HG03045 (cell line): ENCODE data around the gene EPB41L3.

Experiments used
- ATAC-seq: cut with Tn5 transposase; IDR thresholded peaks from one replicate; pipeline ENCODE4 v1.9.1; 2021; ENCODE audit warnings: mild to moderate bottlenecking, moderate library complexity; ENCODE audit not compliant: unreplicated experiment

EPB41L3 gene

GRCh38 chr18:5419030-5419429 lies 124.8 kb downstream of the EPB41L3 start:
- no peak for ATAC-seq

GRCh38 chr18:5417342-5417741 lies 126.5 kb downstream of the EPB41L3 start:
- ATAC-seq = no peak

DNA sequence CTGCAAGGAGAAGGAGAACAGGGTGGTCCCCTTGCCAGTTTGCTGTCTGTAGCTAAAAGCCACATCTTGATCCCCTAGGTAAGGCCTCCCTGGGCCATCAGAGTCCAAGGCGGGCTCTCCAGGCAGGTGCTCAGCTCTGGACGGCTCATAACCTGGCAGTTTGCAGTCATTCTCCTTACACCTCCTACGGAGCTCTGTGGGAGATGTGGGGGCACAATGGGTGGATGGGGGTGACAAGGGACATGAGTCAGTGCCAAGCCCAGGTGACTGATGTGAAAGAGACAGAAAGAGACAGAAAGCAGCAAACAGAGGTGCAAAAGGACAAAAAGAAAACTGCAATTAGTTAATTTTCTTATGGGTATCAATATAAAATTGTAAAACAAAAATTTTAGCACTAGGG lies 127.7 kb downstream of the EPB41L3 start:
- no peak for ATAC-seq

GRCh38 chr18:5415665-5416064 lies 128.1 kb downstream of the EPB41L3 start:
- ATAC-seq = no peak

- ATAC-seq = no peak
Observed at GRCh38 chr18:5415031-5415430, 128.8 kb downstream of the EPB41L3 start.

- no peak for ATAC-seq
Observed at GRCh38 chr18:5414546-5414945, 129.3 kb downstream of the EPB41L3 start.

GRCh38 chr18:5413447-5413846 lies 130.3 kb downstream of the EPB41L3 start:
- no peak for ATAC-seq

GRCh38 chr18:5410582-5410981 lies 133.2 kb downstream of the EPB41L3 start:
- ATAC-seq = no peak

- no peak for ATAC-seq
Observed at GRCh38 chr18:5398269-5398668, 145.5 kb downstream of the EPB41L3 start.

GRCh38 chr18:5397102-5397501 lies 146.7 kb downstream of the EPB41L3 start:
- ATAC-seq = no peak

- ATAC-seq = no peak
Observed at GRCh38 chr18:5395860-5396448, 147.8 kb downstream of the EPB41L3 start.

- ATAC-seq = no peak
Observed at GRCh38 chr18:5393779-5394178, 150.0 kb downstream of the EPB41L3 start.

GRCh38 chr18:5391409-5391808 lies 152.4 kb downstream of the EPB41L3 start:
- no peak for ATAC-seq

GRCh38 chr18:5389356-5389755 lies 154.4 kb downstream of the EPB41L3 start:
- ATAC-seq = no peak

GRCh38 chr18:5388896-5389295 lies 154.9 kb downstream of the EPB41L3 start:
- no peak for ATAC-seq

GRCh38 chr18:5380586-5380985 lies 163.2 kb downstream of the EPB41L3 start:
- no peak for ATAC-seq

- ATAC-seq = no peak
Observed at GRCh38 chr18:5376986-5377385, 166.8 kb downstream of the EPB41L3 start.

GRCh38 chr18:5370332-5370731 lies 173.5 kb downstream of the EPB41L3 start:
- ATAC-seq = no peak

DNA sequence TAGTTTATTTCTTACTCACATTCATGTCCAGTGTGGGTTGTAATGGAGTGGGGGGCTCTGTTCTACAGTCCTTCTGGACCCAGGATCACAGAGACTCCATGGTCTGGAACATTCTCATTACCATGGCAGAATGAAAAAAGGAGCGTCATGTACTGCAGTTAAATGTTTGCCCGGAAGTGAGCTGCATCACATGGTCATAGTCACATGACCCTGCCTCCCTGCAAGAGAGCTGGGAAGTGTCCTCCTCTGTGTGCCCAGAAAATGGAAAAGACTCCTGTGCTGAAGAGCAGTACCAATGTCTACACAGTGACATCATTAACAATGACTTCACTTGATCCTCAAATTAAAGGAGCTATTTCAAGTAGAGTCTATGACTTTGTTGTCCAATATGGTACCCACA lies 174.3 kb downstream of the EPB41L3 start:
- no peak for ATAC-seq

DNA sequence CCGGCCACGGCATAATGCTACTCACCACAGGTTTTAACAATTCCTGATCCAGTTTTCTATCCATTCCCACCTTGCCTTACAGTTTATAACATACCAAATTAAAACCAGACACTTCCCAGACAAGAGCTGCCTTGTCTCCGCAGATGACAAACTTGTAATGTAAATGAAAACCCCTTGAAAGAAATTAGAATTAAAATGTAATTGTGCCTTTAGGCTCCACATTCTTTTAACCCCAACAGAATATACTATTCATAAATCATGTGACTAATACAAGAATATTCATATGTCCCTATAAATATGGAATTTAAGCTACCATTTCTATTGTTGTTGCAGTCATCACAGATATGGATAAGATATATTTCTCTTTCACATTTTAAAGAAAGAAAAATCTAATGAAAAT lies 178.4 kb downstream of the EPB41L3 start:
- no peak for ATAC-seq

- no peak for ATAC-seq
Observed at GRCh38 chr18:5350636-5351035, 193.2 kb downstream of the EPB41L3 start.
